HG03097 (cell line): ENCODE measurements around the gene PRSS56.

ENCODE experiments used
- ATAC-seq: cut with Tn5 transposase; IDR thresholded peaks from one replicate; pipeline ENCODE4 v1.9.1; 2021; ENCODE audit not compliant: unreplicated experiment, low FRiP score

Gene PRSS56

DNA sequence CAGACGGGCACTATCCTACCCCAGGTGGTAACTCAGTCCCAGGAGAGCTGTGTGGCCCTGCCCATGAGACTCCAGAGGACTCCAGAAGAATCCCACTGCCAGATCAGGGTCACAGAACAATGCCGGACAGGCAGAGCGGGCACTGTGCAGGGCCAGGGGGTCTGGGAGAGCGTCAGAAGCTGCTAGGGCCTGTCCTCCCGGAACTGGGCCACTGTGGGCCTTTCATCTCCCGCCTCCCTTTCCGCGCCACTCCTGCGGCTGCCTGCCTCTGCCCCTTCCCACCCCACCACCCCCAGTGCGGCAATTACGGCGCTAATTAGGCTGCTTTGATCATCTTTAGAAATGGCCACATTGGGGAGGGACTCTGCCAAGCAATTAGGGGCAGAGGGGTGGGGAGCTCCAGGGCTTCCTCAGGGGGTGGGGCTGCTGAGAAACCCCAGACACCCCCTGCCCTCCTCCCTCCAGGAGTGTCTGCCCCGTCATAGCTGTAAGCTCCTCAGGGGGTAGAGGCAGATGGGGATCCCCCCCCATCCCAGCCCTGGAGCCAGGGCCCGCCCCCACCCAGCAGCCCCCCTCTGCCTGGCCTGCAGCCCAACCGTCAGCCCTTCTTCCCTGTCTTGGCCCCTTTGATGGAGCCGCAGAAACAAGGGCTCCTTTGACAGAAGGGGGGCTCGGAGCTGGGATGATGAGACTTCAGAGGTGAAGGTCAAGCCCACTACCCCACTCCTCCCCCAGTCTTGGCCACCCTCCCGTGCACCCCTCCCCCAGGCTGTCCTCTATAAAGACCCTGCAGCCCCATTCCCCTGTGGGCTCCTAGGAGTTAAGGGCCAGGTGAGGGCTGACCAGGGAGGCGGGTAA is at the start of gene PRSS56:
PRSS56 (plus strand) TSS at position 808 of the 858 bp plus-strand sequence. CDS start 211 bp downstream, outside the sequence.
- ATAC-seq, result no peak

DNA sequence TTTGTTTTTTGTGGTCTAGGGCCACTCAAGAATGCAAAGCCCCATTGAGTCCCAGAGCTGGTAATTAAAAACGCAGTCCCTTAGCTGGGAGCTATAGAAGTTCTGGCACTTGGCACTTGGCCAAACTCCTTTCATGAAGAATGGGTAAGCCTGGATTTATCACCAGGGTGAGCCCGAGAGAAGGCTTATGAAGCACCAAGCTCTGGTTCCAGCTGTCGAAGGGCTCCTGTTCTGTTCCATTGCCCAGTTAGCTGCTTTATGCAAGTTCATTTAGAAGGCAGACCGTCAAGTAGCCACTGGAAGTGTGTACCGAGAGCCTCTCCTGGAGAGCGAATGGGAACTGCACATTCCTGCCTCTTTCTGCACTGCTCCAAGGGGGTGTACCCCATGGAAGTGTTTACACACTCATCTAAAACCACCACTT is 46.7 kb upstream of the PRSS56 start:
- ATAC-seq, result no peak

DNA sequence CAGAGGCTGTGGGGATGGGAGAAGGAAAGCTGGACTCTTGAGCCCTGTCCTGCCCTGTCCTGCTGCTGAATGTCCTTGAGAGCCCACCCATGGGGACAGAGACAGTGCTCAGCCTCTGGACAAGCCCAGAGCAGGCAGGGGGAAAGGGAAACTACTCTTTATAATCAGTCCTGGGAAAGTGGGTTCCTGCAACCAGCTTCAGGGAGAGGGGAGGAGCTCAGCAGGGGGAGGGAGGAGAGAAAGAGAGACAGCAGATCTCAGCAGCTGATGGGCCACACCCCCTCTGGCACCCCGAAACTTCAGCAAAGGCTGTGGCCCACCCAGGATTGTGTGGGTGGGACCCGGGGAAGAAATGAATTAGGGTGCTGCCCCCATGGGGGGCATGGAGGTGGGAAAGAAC is 44.1 kb upstream of the PRSS56 start:
- ATAC-seq, result no peak

DNA sequence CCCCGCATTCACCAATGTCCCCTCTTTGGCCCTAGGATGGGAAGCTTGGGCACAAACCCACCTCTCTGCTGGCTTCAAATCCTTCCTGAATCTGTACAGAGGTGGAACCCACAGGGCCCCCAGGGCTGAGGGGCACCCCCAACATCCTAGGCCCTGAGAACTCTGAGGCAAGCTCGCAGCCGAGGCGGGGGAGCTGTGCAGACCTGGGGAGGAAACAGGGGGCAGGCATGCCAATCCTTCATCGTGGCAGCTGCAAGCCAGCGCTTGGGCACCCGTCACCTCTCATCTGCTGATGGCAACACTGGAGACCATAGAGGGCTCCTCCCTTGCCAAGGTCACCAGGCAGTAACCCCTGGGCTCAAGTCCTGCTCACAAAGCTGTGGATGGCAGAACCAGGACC is 43.4 kb upstream of the PRSS56 start:
- ATAC-seq, result no peak

DNA sequence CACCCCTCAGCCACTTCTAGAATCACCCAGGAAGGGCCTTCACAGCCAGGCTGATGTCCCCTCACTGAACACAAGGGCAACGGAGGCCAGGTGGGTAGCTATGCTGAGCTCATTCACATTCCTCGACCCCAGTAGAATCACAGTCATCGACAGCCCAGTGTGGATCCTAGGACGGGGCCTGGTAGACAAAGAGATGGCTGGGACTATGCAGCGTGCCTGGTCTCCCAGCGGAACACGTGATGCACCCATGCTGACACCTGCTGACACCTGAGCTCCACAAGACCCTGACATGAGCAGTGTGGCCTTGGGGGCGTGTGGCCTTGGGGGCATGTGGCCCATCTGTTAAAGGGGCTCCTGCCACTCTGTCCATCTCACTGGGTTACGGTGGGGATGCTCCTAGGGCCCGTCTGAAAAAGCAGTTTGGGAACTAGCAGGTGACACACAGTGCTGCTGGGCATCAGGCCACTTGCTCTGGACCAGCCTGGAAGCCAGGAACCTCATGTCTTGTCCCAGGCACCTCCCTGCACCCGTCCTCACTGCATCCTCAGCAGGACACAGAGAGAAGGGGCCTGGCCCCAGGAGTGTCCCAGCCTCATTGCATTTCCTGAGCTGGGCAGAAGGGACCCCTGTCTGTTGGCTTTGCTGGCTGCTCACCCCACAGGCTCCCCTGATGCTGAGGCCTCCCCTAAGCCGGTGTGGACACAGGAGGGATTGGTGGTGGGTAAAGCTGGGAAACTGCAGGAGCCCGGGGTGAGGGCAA is 42.3 kb upstream of the PRSS56 start:
- no peak for ATAC-seq

DNA sequence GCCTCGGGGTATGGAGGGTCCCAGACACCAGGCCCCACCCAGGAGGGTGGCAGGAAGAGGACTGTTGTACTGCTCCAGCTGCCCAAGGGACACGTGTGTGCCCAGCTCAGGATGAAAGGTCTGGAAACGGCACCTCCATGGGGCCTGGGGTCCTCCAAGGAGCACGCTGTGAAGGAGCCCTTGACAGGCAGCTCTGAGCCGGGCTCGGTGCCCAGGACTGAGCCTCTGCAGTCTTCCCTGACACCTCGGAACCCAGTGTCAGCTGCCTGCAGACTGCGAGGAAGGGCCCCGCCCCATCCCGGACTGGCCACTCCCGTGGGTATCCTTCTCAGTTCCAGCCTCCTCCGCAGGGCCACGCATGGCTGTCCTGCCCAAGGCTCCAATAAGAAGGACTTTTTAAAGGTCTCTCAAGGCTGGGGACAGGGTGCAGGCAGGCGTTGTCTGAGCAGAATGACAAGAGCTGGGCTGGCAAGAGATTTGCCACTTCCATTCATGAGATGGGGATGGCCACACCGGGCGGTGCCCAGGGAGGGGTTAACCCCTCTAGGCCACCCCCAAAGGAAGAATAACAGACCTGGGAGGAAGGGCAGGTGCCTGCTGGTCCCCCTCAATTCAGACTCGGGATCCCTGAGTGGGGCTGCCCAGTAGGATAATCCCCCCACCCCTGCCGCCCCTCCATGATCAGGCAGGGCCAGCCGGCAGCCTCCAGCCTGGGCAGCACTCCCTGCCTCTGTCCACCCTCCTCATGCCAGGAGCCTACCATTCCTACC is 41.4 kb upstream of the PRSS56 start:
- no peak for ATAC-seq

DNA sequence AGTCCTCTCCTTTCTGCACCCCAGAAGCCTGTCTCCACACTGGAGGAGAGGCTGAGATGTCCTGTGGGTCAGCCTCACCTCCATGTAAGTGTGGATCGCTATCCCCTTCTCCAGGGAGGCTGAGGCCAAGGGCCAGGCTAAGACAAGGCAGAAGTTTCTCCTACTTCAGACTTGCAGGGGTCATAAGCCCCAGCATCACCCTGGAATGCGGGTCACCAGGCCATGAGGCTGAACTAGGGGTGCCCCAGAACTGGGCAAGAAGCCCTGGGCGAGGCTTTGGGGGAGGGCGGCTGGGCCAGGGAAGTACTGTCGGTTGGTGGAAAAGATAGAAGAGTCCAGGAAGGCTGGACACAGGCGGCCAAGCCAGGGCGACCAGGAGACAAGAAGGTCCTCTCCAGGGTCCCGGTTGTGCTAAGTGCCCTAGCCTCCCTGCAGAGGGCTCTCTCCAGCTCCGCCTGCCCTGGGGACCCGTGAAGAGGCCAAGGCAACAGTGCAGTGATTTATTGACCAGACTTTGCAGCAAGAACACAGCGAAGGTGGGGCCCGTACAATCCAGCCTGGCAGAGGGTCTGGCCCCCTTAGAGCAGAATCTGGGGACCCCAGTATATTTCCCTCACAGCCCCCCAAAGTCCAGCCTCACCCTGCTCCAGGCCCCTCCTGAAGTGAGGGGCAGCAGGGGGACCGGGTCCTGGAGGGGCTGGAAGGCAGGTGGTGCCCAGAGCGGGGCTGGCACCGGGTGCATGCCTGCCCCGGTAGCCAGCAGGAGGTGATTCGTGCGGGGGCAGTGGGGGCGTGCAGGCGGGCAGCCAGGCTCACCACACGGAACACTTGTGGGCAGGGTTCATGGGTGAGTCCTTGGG is 40.6 kb upstream of the PRSS56 start:
- ATAC-seq, result no peak

DNA sequence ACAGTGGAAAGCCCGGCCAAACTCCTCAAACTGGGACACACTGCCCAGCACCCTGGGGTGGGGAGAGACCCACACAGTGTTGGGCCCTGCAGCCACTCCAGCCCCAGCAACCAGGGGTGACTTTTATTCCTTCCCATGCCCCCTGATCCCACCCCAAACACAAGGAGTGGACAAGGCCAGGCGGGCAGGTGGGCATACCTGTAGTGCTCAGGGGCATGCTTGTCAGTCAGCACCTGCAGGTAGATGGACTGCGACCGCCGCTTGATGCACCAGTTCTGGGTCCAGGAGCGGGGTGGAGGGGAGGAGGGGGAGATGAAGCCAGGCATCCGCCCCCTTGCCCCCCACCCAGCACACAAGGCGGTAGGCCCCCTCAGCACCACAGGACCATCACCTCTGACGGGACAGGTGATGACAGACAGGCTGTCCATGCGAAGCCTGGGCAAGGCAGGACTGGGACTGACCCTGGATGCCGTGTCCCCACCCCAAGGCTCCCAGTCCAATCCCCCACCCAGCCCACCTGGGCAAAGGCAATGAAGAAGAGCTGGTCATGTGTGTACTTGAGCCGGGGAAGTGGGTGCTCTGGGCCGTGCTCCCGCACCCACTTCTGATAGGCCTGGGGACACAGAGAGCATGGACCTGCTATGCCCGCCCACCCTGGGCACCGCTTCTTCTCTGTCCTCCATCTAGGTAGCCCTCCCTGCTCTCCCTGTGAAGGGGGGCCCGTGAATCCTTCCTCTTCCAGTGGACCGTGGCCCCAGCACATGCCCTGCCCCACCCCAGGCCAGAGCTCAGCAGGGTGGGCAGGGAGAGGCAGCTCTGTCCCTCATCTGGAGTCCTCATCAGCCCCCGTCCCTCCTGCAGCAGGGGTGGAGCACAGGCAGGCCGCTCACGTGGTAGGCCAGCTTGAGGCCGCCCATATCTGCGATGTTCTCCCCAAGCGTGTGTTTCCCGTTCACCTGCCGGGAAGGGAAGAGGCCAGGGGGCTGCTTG is 39.7 kb upstream of the PRSS56 start:
- ATAC-seq, result no peak

DNA sequence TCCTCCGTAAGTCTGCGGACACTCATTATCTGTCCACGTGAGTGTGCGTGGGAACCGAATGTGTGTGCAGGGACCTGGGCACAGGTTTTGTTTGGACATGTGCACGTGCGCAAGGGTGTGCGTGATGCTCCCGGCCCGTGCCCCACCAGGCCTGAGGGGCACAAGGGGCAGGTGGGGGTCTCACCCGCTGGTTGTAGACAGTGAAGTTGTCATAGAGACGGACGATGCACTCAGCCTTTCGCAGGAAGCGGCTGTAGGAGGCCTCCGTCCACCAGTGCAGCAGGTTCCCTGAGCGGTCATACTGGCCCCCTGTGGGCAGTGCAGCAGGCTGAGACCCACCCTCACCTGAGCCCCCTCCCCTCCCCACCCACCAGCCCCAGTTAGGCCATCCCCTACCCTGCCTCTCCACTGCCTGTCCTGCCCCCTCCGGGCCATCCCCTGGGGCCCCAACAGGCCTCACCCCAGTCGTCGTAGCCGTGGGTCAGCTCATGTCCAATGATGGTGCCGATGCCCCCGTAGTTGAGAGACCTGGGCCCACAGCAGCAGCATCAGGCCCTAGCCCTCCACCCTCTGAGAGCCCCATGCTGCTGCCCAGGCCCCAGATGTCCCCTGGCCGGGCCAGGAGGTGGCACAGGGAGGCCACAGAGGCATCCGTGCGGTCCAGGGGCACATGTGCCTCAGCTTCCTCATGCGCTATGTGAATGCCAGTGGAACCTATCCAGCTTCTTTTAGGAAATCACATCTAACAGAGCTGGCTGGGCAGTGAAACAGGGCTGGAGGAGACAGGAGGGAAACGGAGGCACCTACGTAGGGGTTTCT is 38.7 kb upstream of the PRSS56 start:
- no peak for ATAC-seq

DNA sequence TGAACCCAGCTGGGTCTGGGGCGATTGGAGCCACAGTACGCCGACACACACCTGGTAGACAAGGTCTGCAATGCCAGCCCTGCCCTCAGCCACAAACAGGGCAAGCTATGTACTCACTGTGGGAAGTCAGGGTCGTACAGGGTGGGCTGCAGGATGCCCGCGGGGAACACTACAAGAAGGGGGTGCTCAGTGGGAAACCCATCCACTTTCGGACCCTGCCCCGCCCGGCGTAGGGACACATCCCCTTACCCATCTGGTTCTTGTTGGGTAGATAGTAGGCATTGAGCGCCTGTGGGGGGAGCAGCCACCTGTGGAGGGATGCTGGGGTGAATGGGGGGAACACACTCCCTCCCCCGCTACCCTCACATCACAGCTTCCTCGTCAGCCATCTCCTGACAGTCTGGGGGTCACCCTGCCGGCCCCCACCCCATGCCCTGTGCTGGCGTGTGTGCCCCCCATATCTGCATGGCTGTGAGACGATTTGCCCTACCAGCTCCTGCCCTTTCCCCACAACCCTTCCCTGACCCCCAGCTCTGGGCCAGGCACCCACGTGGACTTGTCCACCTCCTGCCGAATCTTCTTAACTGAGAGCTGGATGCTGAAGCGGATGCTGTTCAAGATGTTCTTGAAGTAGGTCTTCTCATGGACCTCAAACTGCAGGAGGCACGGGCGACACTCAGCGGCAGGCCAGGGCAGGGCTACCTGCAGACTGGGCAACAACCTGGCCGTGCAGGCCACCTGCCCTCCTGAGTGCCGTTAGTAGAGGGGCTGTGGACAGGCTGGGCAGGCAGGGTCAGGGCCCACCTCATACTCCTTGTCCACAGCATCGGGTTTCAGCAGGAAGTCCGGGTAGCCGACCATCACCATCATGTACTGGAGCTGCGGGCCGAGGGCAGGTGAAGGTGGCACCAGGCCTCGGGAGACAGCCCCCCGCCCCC is 37.6 kb upstream of the PRSS56 start:
- no peak for ATAC-seq

DNA sequence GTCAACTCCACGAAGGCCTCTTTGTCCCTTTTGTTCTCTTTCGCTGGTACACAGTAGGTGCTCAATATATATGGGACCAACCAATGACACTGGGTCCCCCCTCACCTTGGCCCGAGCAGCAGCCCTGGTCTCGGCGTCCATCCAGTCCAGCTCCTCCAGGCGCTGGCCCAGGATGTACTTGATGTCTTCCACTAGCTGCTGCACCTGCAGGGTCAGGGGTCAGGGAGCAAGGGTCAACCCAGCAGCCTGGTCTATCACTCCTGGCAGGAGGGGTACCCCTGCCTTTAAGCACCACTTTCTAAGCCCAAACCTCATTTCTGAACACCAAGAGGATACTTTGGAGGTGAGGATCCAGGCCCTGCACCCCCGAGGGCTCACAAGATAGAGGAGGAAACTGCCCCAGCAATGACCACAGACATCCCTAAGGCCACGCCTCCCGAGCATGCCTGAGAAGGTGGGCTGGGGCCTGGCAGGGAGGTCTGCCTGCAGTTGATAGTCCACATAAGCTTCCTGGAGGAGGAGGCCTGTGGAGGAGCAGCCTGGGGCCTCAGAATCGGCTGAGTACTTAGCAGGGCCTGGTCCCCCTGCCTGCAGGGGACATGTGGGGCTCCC is 36.8 kb upstream of the PRSS56 start:
- no peak for ATAC-seq

DNA sequence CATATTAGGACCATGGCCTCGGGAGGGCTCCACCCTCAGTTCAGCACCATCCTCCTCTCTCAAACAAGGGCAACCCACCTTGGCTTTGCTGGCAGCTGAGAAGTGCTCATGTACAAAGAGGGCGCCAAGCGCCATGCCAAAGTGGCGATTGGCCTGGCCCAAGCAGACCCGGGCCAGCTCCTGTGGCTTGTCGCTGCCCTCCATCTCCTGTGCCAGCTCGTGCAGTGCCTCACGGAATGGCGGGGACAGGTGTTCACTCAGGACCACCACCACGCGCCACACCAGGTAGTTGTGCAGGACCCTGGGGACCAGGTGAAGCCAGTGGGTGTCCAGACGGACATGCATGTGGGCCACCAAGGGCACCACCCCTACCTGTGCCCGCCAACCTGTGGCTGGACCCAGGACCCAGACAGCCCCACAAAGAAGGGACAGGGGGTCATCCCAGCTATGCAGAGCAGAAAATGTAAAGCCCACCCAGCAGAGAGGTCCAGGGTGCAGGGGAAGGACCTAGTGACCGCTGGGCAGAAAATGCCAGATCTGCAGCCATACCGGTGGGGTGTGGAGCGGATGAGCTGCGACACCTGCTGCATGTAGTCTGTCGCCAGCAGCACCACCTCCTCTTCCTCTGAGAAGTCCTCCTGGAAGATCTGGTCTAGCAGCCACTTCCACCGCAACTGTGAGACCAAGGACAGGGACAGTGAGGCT is 36.1 kb upstream of the PRSS56 start:
- ATAC-seq, result no peak

DNA sequence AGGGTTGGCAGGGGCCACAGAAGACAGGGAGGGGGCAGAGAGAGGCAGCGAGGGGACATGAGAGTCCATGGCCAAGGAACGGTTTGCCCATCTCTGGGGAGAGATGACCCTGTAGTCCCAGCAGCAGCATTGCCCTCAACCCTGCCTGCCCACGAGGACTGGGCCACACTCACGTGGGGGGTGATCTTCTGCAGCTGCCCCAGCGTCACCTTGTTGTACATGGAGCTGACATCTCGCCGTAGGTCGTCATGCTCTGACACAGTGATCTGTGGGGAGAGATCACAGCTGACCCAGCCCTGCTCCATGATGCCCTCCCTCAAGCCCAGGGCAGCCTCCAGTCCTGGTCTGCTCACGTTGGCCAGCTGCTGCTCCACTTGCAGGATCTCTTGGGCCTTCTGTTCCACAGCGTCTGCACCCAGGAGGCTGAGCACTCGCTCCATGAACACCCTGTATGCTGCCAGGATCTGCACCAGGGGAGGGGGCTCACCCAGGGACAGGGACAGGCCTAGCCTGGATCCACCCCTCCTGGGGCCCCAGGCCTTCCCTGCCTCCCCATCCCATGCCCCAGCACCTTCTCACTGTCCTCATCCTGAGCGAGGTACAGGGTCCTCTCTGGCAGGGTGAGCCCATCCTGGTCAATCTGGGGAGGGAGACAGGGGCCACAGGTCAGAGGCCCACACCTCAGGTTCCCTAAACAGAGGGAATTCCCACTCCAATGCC is 35.4 kb upstream of the PRSS56 start:
- no peak for ATAC-seq

DNA sequence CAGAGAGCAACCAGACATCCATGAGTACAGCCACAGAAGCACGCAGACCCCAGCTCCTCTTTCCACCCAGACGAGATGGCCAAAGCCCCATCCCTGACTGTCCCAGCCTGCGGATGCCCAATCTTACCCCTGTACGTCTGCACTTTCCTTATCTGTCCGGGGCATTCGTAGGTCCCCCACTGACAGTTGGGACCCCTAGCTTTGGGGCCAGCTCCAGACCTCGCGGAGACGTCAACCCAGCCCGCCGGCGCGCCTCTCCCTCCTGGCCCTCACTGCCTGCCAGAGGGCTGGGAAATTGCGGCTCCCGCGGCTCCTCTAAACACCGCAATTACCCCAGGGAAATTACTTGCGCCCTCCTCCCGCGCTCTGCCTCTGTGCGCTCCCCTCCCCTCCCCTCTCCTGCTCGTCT is 34.8 kb upstream of the PRSS56 start:
- ATAC-seq, result no peak

DNA sequence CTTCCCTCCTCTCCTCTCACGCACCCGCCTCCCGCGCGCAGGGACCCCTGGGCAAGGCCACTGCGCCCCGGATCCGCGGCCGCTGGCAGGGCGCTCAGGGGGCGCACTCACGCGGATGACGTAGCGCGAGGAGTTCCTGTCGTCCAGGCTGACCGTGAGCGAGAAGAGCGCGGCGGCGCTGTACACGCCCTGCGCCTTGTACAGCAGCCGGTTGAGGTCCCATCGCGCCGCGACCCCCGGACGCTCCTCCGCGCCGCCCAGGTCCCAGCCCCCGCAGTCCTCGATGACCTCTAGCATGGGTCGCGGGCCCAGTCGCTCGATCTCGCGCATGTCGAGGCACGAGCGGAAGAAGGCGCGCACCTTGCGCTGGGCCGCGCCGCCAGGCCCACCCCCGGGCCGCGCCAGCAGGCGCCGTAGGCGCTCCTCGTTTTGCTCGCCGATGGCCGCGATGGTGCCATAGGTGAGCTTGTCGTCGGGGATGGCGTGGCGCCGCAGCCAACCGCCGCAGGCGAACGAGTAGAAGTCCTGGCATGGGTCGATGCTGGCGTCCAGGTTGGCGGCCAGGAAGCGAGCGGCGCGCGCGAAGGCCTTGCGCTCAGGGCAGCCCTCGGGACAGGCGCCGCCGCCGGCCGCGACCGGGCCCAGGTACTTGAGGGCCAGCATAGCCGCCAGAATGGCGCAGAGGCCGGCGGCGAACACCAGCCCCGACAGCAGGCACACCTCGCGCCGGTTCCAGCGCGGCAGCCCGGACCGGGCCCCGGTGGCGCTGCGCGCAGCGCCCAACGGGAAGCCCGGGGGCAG is 34.2 kb upstream of the PRSS56 start:
- no peak for ATAC-seq
